DMS153 (cell line): ENCODE results near the gene PLCL2.

Source experiments
- DNase-seq: peaks from one replicate; lab custom pipeline; 2025; lab: John Stamatoyannopoulos, UW

Gene PLCL2

GRCh38 chr3:16884748-16885592 lies at the start of gene PLCL2:
TSS of gene PLCL2 (plus strand) at chr3:16884955. CDS start at chr3:16885040, 85 bp downstream.
- DNase-seq, result no peak

GRCh38 chr3:16836505-16837237 lies 48.1 kb upstream of the PLCL2 start:
- no peak for DNase-seq

- DNase-seq, result no peak
Measured at GRCh38 chr3:16837602-16838001, 47.2 kb upstream of the PLCL2 start.

- no peak for DNase-seq
Measured at GRCh38 chr3:16838561-16838960, 46.2 kb upstream of the PLCL2 start.

GRCh38 chr3:16839271-16840100 lies 45.3 kb upstream of the PLCL2 start:
- no peak for DNase-seq

GRCh38 chr3:16840101-16840424 lies 44.7 kb upstream of the PLCL2 start:
- no peak for DNase-seq

GRCh38 chr3:16841041-16841753 lies 43.6 kb upstream of the PLCL2 start:
- no peak for DNase-seq

- no peak for DNase-seq
Measured at GRCh38 chr3:16841904-16842271, 42.9 kb upstream of the PLCL2 start.

GRCh38 chr3:16842272-16843270 lies 42.2 kb upstream of the PLCL2 start:
- peak; percentile 75 for DNase-seq

GRCh38 chr3:16844222-16844621 lies 40.5 kb upstream of the PLCL2 start:
- DNase-seq, result no peak

GRCh38 chr3:16844791-16845190 lies 40.0 kb upstream of the PLCL2 start:
- DNase-seq, result no peak

- no peak for DNase-seq
Measured at GRCh38 chr3:16846373-16847080, 38.2 kb upstream of the PLCL2 start.

- no peak for DNase-seq
Measured at GRCh38 chr3:16848007-16848406, 36.7 kb upstream of the PLCL2 start.

- peak; percentile 42 for DNase-seq
Measured at GRCh38 chr3:16849229-16849628, 35.5 kb upstream of the PLCL2 start.

GRCh38 chr3:16849795-16850194 lies 35.0 kb upstream of the PLCL2 start:
- DNase-seq, result no peak

GRCh38 chr3:16855497-16855896 lies 29.3 kb upstream of the PLCL2 start:
- DNase-seq, result no peak

GRCh38 chr3:16860234-16860633 lies 24.5 kb upstream of the PLCL2 start:
- DNase-seq, result no peak

GRCh38 chr3:16861432-16861831 lies 23.3 kb upstream of the PLCL2 start:
- no peak for DNase-seq

GRCh38 chr3:16864610-16865313 lies 20.0 kb upstream of the PLCL2 start:
- no peak for DNase-seq
